NOMO-1 (cell line): ENCODE measurements around the gene ZNF138.
"Not testable (repeated sequence)": the region's sequence is repeated elsewhere in the genome, so short reads cannot be mapped to it uniquely, and the experiment has no call there.

ENCODE experiments used
- DNase-seq, 2 experiments: peaks; one replicate each; lab custom pipeline; 2025; ENCODE audit not compliant: unreplicated experiment in 2 of 2; lab: John Stamatoyannopoulos, UW

ZNF138 gene

DNA sequence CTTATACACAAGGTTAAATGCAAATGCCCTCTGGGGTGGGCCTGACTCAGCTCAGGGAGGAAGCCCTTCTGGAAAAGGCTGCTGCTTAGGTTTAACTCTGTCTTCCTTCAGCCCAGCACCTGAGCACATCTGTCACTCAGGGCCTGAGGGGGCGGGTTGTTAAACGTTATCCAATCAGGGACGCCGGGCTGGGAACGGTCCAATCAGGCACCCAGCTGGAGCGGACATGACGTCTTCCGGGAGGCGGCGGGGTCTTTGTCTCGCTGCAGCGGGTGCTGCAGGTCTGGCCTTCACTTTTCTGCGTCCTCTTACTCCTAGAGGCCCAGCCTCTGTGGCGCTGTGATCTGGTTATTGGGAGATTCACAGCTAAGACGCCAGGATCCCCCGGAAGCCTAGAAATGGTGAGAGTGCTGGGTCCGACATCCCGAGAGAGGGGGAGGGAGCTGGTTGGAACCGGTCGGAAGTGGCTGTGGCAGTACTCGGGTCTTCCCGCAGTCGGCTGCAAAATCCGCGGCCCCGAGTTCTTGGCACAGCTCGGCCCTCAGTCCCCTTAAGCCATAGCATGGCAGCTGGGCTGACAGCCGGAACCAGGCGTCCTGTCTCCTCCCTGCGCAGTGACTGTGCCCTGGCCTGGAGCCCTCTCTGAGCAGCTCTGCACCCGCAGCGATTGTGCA is at the start of gene ZNF138:
ZNF138 (plus strand) TSS at position 258 of the 674 bp plus-strand sequence; CDS start at position 399, 141 bp downstream.
- peak; percentile 93 to 96 for DNase-seq

DNA sequence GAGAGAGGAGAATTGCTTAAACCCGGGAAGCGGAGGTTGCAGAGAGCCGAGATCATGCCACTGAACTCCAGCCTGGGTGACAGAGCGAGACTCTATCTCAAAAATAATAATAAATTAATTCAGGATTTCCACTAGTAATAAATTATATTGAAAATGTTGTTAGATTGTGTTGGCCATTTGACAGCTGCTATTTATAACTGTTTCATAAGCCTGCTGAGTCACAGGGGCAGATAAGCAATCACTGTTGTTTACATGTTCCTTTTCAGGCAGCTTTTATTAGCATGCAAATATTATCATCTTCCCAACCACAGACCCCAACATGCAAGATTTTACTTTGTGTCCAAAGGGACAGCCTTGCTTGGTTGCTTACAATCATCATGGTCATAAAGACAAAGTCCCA is 49.5 kb upstream of the ZNF138 start:
- DNase-seq = no peak

DNA sequence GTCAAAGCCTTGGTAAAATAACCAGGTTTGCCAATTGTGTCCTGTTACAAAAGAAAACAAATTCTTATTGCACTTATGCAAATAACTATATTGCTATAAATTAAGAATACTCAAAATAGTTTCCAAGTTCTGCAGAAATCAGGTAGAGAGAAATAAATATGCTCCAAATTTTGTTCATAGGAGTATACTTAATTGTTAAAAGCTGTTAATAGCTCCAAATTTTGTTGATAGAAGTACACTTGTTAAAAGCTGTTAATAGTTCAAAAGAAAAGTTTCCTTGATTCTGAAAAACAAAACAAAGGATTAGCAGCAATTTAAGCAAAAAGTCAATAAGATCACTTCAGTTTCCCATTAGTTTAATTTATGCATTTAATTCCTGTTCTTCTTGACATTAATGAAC is 46.4 kb upstream of the ZNF138 start:
- no peak for DNase-seq

DNA sequence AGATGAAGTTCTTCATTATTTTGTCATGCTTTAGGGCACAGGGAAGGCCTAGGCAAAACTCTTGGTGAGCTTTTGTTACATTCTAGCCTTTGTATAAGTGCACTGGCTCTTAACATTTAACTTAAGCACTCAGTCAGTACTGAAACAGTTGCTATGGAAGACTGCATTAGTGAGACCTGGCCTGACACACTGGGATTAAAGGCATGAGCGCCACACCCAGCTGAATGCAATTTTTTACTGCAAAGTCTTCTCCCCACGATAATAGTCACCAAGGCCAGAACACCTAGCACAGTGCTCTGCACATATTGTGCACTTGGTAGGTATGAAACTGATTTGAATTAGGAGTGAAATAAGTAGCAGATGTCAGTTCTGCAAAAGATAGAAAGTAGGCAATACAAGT is 41.2 kb upstream of the ZNF138 start:
- no peak for DNase-seq

DNA sequence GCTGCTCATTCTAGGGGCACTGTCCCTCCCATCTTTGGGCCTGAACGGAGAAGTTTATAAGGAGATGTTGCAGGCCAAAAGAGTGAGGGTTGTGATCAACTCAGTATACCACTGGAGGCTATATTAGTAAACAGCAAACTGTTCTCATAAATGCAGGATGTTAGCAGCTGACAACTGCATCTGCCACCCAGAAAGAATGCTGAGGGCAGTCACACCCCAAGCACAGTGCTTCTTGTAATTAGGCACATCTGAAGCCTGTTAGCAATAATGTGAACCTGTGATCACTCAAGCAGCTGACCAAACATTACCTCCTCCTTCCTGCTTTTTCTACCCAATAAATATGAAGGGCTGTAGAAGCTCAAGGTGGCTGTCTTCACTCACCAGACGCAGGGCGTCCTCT is 38.4 kb upstream of the ZNF138 start:
- DNase-seq = no peak

DNA sequence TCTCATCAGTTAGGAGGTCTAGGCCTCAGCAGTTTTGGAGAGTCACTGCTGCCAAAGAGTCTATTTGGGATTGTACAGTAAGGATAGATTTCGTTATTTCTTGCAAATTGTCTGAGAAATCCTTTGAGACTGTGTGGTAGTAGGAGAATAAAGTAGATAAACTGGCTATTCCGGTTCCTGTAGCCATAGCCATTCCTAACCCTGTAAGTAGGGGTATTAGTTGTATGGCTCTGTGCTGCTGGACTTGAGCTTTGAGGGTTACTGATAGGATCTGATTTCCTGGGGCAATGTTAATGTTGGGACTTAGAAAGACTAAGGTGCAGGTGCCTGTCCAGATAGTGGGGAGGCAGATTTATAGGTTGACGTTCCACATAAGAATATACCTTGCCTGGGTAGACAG is 36.1 kb upstream of the ZNF138 start:
- no peak for DNase-seq

DNA sequence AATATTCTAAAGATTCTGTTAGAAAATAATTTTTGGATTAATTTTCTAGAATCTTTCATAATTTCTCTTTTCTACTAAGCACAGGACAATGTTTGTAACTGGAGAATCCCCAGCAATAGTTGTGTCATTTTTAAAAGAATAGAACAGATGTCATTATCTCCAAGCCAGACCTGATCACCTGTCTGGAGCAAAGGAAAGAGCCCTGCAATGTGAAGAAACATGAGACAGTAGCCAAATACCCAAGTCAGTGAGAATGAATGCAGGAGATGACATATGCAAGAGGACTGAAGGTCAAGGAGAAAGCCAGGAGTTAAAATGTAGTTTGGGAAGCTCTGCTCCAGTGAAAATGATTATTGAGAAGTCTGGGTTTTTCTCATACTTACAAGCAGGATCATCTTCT is 25.4 kb upstream of the ZNF138 start:
- DNase-seq = no peak

DNA sequence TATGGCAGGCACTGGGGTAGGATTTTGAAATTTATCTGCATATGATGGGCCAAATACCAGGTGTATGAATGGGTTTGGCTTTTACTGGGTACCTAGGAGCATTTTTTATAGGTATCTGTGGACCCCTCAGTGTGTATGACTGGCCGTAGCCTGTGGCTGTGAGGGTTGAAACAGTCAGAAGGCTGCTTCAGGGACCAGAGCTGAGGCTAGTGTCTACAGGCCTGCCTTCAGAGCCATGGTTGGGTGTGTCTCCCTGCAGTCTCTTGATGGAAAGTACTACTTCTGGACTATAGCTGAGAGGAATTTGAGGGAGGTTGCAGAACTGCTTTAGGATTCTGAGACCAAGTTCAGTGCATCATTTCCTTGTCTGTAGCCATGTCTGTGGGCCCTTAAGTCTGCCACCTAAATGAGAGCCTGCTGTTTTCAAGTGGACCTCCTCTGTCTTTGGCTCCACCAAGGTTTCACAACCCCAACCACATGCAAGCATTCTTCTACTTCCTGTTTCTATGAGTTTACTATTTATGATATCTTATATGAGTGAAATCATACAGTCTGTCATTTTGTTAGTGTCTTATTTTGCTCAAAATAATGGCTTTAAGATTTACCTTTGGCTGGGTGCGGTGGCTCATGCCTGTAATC is 19.9 kb upstream of the ZNF138 start:
- DNase-seq = peak; percentile 3 to 53

DNA sequence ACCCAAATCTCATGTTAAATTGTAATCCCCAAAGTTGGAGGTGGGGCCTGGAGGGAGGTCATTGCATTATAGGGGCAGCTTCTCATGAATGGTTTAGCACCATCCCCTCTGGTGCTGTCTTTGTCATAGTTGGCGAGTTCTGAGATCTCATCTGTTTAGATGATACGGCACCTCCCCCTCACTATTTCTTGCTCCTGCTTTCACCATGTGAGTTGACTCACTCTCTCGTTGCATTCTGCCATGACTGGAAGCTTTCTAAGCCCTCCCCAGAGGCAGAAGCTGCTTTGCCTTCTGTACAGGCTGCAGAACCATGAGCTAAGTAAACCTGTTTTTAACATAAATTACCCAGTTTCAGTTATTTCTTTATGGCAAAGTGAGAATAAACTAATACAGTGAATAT is 18.9 kb upstream of the ZNF138 start:
- no peak for DNase-seq

DNA sequence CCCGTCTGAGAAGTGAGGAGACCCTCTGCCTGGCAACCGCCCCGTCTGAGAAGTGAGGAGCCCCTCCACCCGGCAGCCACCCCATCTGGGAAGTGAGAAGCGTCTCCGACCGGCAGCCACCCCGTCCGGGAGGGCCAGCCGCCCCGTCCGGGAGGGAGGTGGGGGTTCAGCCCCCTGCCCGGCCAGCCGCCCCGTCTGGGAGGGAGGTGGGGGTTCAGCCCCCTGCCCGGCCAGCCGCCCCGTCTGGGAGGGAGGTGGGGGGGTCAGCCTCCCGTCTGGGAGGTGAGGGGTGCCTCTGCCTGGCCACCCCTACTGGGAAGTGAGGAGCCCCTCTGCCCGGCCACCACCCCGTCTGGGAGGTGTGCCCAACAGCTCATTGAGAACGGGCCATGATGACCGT is 9.4 kb upstream of the ZNF138 start:
- DNase-seq = not testable (repeated sequence)

DNA sequence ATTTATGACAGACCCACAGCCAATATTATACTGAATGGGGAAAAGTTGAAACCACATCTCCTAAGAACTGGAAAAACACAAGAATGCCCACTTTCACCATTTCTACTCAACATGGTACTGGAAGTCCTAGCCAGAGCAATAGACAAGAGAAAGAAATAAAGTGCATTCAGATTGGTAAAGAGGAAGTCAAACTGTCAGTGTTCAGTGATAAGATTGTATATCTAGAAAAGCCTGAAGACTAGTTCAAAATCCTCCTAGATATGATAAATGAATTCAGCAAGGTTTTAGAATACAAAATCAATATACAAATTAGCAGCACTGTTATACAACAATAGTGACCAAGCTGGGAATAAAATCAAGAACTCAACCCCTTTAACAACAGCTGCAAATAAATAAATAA is 6.9 kb upstream of the ZNF138 start:
- no peak for DNase-seq

DNA sequence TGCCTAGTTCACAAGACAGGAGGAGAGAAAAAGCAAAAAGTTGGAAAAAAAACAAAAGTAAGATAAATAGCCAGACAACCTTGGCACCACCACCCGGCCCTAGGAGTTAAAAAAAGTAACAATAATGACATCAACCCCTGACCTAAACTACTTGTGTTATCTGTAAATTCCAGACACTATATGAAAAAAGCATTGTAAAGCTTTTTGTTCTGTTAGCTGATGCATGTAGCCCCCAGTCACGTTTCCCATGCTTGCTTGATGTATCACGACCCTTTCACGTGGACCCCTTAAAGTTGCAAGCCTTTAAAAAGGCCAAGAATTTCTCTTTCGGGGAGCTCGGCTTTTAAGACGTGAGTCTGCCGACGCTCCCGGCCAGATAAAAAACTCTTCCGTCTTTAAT is 5.0 kb upstream of the ZNF138 start:
- not testable (repeated sequence) for DNase-seq

DNA sequence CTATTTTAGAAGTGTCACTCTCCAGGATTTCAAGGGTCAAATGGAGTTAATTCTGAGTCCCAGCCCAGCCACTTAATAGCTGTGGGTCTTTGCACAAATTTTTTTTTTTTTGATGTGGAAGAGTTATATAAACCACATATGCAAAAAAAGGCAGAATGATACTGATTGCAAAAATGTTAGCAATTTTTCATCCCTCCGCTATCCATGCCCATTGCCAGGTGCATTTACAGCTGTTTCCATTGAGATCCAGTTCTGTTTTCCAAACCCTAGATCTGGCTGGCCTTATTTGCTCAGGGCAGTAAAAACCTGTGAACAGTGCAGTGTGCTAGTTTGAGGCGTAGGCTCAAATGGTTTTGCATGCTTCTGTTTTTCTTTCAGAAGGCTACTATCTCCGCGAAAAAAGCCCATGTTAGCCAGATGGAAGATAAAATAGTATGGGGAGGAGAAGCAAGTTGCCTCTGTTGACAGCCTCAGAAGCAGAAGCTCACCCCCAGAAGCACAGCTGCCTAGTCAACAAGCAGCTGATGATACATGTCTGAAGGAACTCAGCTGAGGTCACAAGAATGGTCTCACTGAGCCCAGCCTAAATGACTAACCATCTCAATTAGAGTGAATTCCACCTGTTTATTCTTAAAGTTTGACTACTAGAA is 997 bp upstream of the ZNF138 start:
- DNase-seq = no peak

DNA sequence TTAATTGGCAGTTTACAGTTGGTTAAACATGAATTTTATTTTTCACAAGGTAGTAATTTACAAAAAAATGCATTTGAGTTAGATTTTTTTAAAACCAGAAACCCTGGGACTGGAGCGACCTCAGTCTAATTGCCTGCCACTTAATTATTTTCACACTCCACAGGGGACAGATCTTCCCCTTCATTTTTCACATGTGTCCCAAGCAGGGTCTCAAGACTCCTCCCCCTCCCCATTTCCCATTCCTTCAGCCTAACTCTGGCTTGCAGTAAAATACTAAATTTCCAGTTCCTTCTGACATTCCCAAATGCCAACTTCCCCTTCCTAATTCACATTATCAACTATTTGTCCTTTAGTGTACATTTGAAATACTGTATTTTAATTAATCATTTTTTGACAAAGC is 948 bp downstream of the ZNF138 start:
- DNase-seq = no peak

DNA sequence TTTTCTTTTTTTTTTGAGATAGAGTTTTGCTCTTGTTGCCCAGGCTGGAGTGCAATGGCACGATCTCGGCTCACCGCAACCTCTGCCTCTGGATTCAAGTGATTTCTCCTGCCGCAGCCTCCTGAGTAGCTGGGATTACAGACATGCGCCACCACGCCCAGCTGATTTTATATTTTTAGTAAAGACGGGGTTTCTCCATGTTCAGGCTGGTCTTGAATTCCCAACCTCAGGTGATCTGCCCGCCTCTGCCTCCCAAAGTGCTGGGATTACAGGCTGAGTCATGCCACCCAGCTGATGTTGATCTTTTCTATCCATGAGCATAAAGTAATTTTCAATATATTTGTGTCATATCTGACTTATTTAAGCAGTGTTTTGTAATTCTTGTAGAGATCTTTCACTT is 4.9 kb downstream of the ZNF138 start:
- not testable (repeated sequence) for DNase-seq

DNA sequence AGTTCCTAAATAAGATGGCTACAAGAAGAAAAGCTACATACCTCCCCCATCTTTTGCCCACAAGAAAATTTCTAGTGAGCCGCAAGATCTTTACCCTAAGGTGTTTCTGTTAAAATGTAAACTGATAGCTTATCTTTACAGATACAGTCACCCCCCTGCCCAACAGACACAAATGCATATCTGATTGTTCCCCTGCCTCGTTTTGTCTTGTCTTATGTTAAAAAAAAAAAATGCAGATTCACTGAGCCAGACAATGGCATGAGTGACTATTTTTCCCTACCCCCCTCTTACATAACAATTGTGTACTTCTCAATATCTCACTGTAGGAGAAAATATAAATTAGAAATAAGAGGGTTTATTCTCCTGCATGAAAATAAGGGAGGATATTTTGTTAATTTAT is 8.5 kb downstream of the ZNF138 start:
- no peak for DNase-seq

DNA sequence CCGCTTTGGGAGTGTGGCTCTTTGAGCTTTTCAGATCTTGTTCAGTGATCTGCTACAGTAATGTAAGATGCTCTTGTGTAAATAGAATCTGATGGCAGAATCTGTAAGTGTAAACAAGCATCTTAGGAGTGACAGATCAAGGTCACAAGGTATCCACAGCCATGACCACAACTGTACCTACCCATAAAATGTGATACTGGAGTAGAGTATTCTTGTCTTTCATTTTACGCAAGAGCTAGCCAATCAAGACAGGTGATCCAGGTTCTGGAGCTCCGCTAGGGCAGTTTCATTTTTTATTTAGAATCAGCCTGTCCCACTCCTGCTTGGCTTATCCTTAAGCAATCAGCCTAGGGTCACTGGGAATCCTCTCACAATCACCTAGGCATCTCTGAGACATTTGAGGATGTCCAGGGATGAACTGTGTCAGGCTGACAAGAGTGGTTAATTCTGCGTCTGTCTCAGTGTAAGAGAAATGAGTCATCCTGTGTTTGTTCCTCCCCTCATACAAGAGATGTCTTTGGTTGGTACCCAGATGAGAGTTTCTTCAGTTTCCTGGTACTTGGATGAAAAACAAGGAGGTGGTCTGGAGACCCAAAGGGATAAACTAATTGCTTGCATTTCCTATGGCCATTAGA is 13.6 kb downstream of the ZNF138 start:
- DNase-seq = no peak

DNA sequence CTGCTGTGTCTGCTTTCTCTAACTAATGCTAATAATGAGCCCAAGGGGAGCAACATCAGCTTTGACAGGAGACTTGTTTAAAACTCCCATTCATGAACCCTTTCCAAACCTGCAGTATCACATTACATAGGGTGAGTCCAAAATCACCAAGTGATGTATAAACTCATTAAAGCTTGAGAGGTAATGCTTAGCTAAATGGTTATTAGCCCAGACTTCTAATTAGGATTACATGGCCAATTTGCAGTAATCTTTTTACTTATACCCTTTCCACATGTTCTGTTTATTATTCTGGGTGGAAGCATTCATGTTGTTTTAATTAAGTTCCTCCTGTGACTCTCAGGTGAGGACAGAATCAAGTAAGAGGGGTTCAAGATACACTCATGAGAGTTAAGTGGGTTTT is 17.5 kb downstream of the ZNF138 start:
- no peak for DNase-seq

DNA sequence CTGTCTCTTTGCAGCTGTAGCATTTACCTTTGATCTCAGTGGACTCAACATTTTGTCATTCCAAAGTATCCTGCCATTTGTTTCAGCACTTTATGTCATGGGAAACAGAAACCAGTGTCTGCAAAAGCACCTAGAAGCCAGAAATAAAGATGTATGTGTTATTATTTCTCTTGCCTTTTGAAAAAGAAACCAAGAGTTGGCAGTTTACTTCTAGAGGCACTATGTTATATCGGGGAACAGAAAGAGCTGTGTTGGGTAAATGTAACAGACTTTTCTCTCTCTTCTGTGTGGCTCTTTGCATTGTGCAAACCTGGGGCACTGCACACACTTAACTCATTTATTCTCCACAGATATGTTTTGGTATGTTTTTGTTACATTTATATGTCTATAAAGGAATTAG is 36.7 kb downstream of the ZNF138 start:
- DNase-seq = no peak

DNA sequence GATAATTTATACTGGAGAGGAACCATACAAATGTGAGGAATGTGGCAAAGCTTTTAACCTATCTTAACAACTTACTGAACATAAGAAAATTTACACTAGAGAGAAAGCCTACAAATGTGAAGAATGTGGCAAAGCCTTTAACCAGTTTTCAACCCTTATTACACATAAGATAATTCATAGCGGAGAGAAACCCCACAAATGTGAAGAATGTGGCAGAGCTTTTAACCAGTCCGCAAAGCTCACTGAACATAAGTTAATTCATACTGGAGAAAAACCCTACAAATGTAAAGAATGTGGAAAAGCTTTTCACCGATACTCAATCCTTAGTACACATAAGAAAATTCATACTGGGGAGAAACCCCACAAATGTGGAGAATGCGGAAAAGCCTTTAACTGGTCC is 37.9 kb downstream of the ZNF138 start:
- DNase-seq = no peak

DNA sequence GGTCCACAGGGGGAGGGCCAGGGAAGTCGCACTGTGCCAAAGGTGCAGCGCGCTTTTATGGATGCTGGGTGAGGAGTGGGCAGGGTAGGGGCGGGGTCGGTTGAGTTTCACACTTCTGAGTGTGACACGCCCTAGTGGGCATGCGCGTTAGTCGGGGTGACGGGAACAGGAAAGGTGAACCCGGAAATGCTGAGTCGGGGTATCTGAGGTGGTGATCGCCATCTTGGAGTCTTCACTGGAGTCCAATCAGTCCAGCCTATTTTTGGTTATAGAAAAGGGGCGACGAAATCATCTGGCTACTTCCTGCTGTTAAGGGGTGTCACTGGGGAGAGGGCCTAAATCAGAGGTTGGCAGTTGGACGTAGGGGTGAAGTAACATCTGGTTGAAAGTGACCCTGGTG is 40.8 kb downstream of the ZNF138 start:
- DNase-seq = no peak

DNA sequence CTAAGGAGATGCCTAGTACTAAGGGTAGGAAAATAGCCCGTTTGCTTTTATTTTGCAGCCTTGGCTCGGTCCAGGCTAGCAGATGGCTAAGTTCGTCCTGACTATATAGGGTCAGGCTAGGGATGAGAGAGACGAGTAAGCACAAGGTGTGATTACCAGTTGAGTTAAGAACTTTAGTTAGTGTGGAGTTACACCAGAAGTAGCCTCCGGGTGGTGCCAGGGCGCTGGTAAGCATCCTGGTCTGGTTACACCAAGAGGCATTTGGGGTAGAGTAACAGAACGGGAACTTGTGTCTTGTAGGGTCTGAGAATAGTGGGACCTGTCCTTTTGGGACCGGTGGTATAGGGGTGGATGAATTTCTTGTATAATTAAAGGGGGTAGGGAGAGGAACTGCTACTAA is 41.6 kb downstream of the ZNF138 start:
- not testable (repeated sequence) for DNase-seq
